ENCODE results near the gene B3GALNT2.
"Not testable (repeated sequence)": the region's sequence is repeated elsewhere in the genome, so short reads cannot be mapped to it uniquely, and the experiment has no call there.

B3GALNT2 gene

DNA sequence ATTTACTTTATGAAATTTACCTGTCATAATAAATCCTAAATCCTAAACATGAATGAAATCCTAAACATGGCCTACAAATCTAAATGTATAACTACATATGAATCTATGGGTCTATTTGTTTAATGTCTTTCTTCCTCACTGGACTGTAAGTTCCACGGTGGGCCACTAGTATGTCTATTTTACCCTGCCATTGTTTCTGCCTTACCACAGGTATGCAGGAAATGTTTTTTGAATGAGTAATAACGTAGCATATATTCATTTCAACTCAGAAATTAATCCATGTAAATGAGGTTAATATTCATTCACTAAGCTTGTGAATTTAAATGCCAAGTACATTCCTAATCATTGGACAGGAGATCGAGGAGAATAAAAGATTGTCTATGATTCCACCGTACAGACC, 35.3 kb downstream of the B3GALNT2 start:
- Histone ChIP-seq H3K36me3 (ENCODE audit: low read depth) (peaks cover 23% of the 10 kb centered on the region), H3K9me3 (ENCODE audit: severe bottlenecking) (no peaks in the 10 kb centered on the region), H3K4me3 (ENCODE audit: severe bottlenecking) (no peak overlapping the region), H3K27me3 (ENCODE audit: insufficient read depth, poor library complexity, severe bottlenecking) (no peaks in the 10 kb centered on the region), H3K27ac (ENCODE audit: poor library complexity, severe bottlenecking) (peak overlapping the region; percentile 80), H3K4me1 (ENCODE audit: insufficient read depth, poor library complexity, severe bottlenecking) (peaks cover 11% of the 10 kb centered on the region)
- DNase-seq (ENCODE audit: low spot score) (no peak), ATAC-seq (ENCODE audit: low read depth) (peak; percentile 99)
- TF ChIP-seq, protein P1, sequence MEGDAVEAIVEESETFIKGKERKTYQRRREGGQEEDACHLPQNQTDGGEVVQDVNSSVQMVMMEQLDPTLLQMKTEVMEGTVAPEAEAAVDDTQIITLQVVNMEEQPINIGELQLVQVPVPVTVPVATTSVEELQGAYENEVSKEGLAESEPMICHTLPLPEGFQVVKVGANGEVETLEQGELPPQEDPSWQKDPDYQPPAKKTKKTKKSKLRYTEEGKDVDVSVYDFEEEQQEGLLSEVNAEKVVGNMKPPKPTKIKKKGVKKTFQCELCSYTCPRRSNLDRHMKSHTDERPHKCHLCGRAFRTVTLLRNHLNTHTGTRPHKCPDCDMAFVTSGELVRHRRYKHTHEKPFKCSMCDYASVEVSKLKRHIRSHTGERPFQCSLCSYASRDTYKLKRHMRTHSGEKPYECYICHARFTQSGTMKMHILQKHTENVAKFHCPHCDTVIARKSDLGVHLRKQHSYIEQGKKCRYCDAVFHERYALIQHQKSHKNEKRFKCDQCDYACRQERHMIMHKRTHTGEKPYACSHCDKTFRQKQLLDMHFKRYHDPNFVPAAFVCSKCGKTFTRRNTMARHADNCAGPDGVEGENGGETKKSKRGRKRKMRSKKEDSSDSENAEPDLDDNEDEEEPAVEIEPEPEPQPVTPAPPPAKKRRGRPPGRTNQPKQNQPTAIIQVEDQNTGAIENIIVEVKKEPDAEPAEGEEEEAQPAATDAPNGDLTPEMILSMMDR (IDR thresholded peaks at IDR 0.05; ENCODE audit: poor library complexity, severe bottlenecking) = peak; percentile 26

GRCh38 chr1:235468004-235468403, 36.2 kb downstream of the B3GALNT2 start:
- H3K36me3 ChIP-seq (ENCODE audit: low read depth) = peaks cover 23% of the 10 kb centered on the region
- no peaks in the 10 kb centered on the region for H3K9me3 ChIP-seq (ENCODE audit: severe bottlenecking)
- H3K27me3 ChIP-seq (ENCODE audit: insufficient read depth, poor library complexity, severe bottlenecking) = no peaks in the 10 kb centered on the region
- DNase-seq (ENCODE audit: low spot score) (no peak), ATAC-seq (ENCODE audit: low read depth) (no peak)
- peaks cover 11% of the 10 kb centered on the region for H3K4me1 ChIP-seq (ENCODE audit: insufficient read depth, poor library complexity, severe bottlenecking)
- TF ChIP-seq, protein P1 (IDR thresholded peaks at IDR 0.05; ENCODE audit: poor library complexity, severe bottlenecking) = no peak
- H3K4me3 ChIP-seq (ENCODE audit: severe bottlenecking) = no peak overlapping the region
- peak overlapping the region; percentile 80 for H3K27ac ChIP-seq (ENCODE audit: poor library complexity, severe bottlenecking)

- Histone ChIP-seq H3K36me3 (ENCODE audit: low read depth) (peaks cover 21% of the 10 kb centered on the region), H3K4me1 (ENCODE audit: insufficient read depth, poor library complexity, severe bottlenecking) (peaks cover 11% of the 10 kb centered on the region), H3K27me3 (ENCODE audit: insufficient read depth, poor library complexity, severe bottlenecking) (no peaks in the 10 kb centered on the region), H3K27ac (ENCODE audit: poor library complexity, severe bottlenecking) (no peak overlapping the region), H3K9me3 (ENCODE audit: severe bottlenecking) (no peaks in the 10 kb centered on the region), H3K4me3 (ENCODE audit: severe bottlenecking) (no peak overlapping the region)
- DNase-seq (ENCODE audit: low spot score) (no peak), ATAC-seq (ENCODE audit: low read depth) (no peak)
- TF ChIP-seq, protein P1 (IDR thresholded peaks at IDR 0.05; ENCODE audit: poor library complexity, severe bottlenecking) = no peak
Measured at GRCh38 chr1:235465066-235465465, 39.2 kb downstream of the B3GALNT2 start.

GRCh38 chr1:235462832-235463231, 41.4 kb downstream of the B3GALNT2 start:
- H3K27ac ChIP-seq (ENCODE audit: poor library complexity, severe bottlenecking); ATAC-seq (ENCODE audit: low read depth); DNase-seq (ENCODE audit: low spot score); H3K4me1 ChIP-seq (ENCODE audit: insufficient read depth, poor library complexity, severe bottlenecking); H3K27me3 ChIP-seq (ENCODE audit: insufficient read depth, poor library complexity, severe bottlenecking); H3K9me3 ChIP-seq (ENCODE audit: severe bottlenecking); H3K4me3 ChIP-seq (ENCODE audit: severe bottlenecking): not testable (repeated sequence)
- peaks cover 12% of the 10 kb centered on the region for H3K36me3 ChIP-seq (ENCODE audit: low read depth)

DNA sequence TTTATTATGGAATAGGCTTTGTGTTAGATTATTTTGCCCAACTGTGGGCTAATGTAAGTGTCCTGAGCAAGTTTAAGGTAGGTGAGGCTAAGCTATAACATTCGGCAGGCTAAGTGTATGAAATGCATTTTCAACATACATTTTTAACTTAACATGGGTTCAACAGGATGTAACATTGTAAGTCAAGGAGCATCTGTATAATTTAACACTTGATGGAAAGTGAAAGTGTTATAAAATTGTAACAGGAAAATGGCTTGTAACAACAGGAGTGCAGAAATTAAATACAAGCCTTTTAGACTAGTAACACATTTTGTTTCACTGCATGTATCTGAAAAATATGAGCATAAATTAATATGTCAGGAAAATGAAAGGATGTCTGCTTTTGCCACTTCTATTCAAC, 42.3 kb downstream of the B3GALNT2 start:
- TF ChIP-seq, protein P1 (IDR thresholded peaks at IDR 0.05; ENCODE audit: poor library complexity, severe bottlenecking) = no peak
- ATAC-seq (ENCODE audit: low read depth) (no peak), DNase-seq (ENCODE audit: low spot score) (no peak)
- Histone ChIP-seq H3K27me3 (ENCODE audit: insufficient read depth, poor library complexity, severe bottlenecking) (no peaks in the 10 kb centered on the region), H3K27ac (ENCODE audit: poor library complexity, severe bottlenecking) (no peak overlapping the region), H3K9me3 (ENCODE audit: severe bottlenecking) (no peaks in the 10 kb centered on the region), H3K4me1 (ENCODE audit: insufficient read depth, poor library complexity, severe bottlenecking) (no peaks in the 10 kb centered on the region), H3K4me3 (ENCODE audit: severe bottlenecking) (no peak overlapping the region), H3K36me3 (ENCODE audit: low read depth) (peaks cover 12% of the 10 kb centered on the region; the same call in 1 of the 2 replicates)

Data from RWPE2 (cell line).